ENCODE data around the gene ARL2BP. TPM values are rescaled to one million over a fixed set of nuclear protein-coding genes. Genes with fewer than 3 reads are reported as not detected.

The ARL2BP gene
- total RNA-seq, 1 experiment from 2014 or later: 10.6 TPM

DNA sequence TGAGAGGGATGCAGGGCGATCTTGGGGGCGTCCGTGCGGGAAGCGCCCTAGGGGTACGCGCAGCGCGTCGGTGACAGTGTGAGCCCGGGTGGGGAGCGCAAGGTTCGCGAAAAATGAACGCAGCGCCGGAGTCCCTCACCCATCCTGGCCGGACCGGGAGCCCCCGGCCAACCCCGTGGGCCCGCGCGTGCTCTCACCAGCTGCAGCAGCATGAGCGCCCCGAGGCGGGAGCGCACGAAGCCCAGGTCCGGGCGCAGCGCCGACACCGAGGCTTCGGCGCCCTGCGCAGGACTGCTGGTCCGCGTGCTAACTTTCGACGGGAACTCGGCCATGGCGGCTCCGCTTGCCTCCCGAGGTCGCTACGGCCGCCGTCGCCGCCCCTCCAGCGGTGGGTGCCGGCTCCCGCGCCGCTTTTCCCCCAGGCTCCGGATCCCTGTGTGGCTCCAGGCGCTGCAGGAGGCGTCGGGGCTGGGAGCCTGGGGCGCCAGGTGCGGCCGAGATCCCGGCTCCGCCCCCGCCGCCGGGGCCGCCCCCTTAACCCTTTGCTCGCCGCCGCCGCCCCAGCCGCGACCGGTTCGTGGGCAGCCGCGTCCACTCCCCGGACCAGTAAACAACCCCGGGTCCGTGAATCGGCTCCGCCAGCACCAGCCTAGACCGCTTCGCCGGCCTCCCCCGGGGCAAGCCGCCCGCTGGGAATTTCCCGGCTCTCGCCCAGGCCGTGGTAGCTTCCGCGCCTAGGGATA, 39.3 kb downstream of the ARL2BP start, which contains the start of gene PLLP (continued):
- TF ChIP-seq CREB1 (CRISPR knock-in tag; IDR thresholded peaks at IDR 0.05) (peak; percentile 90), CBFB (CRISPR knock-in tag; IDR thresholded peaks at IDR 0.05; ENCODE audit: low read depth) (peak; percentile 69; the same call in 1 of the 2 replicates), GRHL2 (CRISPR knock-in tag; IDR thresholded peaks at IDR 0.05; ENCODE audit: insufficient replicate concordance, severe bottlenecking) (no peak), TCF7 (CRISPR knock-in tag; IDR thresholded peaks at IDR 0.05; ENCODE audit: low read depth) (peak; percentile 87; the same call in 1 of the 2 replicates), ZNF121 (CRISPR knock-in tag; IDR thresholded peaks at IDR 0.05) (no peak), RORB (CRISPR knock-in tag; IDR thresholded peaks at IDR 0.05) (no peak), ZNF396 (CRISPR knock-in tag; IDR thresholded peaks at IDR 0.05; ENCODE audit: borderline replicate concordance) (no peak), ZNF423 (CRISPR knock-in tag; IDR thresholded peaks at IDR 0.05) (peak; percentile 26; the same call in 1 of the 2 replicates), SP1 (CRISPR knock-in tag; conservative IDR thresholded peaks at IDR 0.05) (peak; percentile 87), ESRRA (CRISPR knock-in tag; IDR thresholded peaks at IDR 0.05; ENCODE audit: borderline replicate concordance) (peak; percentile 75; the same call in 1 of the 2 replicates), JAZF1 (CRISPR knock-in tag; IDR thresholded peaks at IDR 0.05) (no peak), FOXJ3 (CRISPR knock-in tag; IDR thresholded peaks at IDR 0.05; ENCODE audit: borderline replicate concordance) (no peak), ZNF219 (CRISPR knock-in tag; IDR thresholded peaks at IDR 0.05; ENCODE audit: borderline replicate concordance) (peak; percentile 83; the same call in 1 of the 2 replicates), FOXP1 (CRISPR knock-in tag; IDR thresholded peaks at IDR 0.05; ENCODE audit: borderline replicate concordance) (peak; percentile 97), JUN (CRISPR knock-in tag; IDR thresholded peaks at IDR 0.05) (peak; percentile 93; the same call in 1 of the 2 replicates)
- TF ChIP-seq, protein P1, sequence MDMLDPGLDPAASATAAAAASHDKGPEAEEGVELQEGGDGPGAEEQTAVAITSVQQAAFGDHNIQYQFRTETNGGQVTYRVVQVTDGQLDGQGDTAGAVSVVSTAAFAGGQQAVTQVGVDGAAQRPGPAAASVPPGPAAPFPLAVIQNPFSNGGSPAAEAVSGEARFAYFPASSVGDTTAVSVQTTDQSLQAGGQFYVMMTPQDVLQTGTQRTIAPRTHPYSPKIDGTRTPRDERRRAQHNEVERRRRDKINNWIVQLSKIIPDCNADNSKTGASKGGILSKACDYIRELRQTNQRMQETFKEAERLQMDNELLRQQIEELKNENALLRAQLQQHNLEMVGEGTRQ (CRISPR knock-in tag; IDR thresholded peaks at IDR 0.05): peak; percentile 34; the same call in 1 of the 2 replicates
- TF ChIP-seq, protein P2, sequence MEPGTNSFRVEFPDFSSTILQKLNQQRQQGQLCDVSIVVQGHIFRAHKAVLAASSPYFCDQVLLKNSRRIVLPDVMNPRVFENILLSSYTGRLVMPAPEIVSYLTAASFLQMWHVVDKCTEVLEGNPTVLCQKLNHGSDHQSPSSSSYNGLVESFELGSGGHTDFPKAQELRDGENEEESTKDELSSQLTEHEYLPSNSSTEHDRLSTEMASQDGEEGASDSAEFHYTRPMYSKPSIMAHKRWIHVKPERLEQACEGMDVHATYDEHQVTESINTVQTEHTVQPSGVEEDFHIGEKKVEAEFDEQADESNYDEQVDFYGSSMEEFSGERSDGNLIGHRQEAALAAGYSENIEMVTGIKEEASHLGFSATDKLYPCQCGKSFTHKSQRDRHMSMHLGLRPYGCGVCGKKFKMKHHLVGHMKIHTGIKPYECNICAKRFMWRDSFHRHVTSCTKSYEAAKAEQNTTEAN (CRISPR knock-in tag; IDR thresholded peaks at IDR 0.05): peak; percentile 95
- TF ChIP-seq, protein P3, sequence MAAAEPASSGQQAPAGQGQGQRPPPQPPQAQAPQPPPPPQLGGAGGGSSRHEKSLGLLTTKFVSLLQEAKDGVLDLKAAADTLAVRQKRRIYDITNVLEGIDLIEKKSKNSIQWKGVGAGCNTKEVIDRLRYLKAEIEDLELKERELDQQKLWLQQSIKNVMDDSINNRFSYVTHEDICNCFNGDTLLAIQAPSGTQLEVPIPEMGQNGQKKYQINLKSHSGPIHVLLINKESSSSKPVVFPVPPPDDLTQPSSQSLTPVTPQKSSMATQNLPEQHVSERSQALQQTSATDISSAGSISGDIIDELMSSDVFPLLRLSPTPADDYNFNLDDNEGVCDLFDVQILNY (CRISPR knock-in tag; IDR thresholded peaks at IDR 0.05): peak; percentile 93
- TF ChIP-seq, protein P4, sequence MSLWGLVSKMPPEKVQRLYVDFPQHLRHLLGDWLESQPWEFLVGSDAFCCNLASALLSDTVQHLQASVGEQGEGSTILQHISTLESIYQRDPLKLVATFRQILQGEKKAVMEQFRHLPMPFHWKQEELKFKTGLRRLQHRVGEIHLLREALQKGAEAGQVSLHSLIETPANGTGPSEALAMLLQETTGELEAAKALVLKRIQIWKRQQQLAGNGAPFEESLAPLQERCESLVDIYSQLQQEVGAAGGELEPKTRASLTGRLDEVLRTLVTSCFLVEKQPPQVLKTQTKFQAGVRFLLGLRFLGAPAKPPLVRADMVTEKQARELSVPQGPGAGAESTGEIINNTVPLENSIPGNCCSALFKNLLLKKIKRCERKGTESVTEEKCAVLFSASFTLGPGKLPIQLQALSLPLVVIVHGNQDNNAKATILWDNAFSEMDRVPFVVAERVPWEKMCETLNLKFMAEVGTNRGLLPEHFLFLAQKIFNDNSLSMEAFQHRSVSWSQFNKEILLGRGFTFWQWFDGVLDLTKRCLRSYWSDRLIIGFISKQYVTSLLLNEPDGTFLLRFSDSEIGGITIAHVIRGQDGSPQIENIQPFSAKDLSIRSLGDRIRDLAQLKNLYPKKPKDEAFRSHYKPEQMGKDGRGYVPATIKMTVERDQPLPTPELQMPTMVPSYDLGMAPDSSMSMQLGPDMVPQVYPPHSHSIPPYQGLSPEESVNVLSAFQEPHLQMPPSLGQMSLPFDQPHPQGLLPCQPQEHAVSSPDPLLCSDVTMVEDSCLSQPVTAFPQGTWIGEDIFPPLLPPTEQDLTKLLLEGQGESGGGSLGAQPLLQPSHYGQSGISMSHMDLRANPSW (CRISPR knock-in tag; conservative IDR thresholded peaks at IDR 0.05; ENCODE audit: low read depth): no peak
- TF ChIP-seq, protein P5, sequence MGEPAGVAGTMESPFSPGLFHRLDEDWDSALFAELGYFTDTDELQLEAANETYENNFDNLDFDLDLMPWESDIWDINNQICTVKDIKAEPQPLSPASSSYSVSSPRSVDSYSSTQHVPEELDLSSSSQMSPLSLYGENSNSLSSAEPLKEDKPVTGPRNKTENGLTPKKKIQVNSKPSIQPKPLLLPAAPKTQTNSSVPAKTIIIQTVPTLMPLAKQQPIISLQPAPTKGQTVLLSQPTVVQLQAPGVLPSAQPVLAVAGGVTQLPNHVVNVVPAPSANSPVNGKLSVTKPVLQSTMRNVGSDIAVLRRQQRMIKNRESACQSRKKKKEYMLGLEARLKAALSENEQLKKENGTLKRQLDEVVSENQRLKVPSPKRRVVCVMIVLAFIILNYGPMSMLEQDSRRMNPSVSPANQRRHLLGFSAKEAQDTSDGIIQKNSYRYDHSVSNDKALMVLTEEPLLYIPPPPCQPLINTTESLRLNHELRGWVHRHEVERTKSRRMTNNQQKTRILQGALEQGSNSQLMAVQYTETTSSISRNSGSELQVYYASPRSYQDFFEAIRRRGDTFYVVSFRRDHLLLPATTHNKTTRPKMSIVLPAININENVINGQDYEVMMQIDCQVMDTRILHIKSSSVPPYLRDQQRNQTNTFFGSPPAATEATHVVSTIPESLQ (CRISPR knock-in tag; IDR thresholded peaks at IDR 0.05): no peak
- TF ChIP-seq, protein P6, sequence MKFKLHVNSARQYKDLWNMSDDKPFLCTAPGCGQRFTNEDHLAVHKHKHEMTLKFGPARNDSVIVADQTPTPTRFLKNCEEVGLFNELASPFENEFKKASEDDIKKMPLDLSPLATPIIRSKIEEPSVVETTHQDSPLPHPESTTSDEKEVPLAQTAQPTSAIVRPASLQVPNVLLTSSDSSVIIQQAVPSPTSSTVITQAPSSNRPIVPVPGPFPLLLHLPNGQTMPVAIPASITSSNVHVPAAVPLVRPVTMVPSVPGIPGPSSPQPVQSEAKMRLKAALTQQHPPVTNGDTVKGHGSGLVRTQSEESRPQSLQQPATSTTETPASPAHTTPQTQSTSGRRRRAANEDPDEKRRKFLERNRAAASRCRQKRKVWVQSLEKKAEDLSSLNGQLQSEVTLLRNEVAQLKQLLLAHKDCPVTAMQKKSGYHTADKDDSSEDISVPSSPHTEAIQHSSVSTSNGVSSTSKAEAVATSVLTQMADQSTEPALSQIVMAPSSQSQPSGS (CRISPR knock-in tag; IDR thresholded peaks at IDR 0.05; ENCODE audit: borderline replicate concordance, low read depth): peak; percentile 79; the same call in 1 of the 2 replicates
- TF ChIP-seq, protein P7, sequence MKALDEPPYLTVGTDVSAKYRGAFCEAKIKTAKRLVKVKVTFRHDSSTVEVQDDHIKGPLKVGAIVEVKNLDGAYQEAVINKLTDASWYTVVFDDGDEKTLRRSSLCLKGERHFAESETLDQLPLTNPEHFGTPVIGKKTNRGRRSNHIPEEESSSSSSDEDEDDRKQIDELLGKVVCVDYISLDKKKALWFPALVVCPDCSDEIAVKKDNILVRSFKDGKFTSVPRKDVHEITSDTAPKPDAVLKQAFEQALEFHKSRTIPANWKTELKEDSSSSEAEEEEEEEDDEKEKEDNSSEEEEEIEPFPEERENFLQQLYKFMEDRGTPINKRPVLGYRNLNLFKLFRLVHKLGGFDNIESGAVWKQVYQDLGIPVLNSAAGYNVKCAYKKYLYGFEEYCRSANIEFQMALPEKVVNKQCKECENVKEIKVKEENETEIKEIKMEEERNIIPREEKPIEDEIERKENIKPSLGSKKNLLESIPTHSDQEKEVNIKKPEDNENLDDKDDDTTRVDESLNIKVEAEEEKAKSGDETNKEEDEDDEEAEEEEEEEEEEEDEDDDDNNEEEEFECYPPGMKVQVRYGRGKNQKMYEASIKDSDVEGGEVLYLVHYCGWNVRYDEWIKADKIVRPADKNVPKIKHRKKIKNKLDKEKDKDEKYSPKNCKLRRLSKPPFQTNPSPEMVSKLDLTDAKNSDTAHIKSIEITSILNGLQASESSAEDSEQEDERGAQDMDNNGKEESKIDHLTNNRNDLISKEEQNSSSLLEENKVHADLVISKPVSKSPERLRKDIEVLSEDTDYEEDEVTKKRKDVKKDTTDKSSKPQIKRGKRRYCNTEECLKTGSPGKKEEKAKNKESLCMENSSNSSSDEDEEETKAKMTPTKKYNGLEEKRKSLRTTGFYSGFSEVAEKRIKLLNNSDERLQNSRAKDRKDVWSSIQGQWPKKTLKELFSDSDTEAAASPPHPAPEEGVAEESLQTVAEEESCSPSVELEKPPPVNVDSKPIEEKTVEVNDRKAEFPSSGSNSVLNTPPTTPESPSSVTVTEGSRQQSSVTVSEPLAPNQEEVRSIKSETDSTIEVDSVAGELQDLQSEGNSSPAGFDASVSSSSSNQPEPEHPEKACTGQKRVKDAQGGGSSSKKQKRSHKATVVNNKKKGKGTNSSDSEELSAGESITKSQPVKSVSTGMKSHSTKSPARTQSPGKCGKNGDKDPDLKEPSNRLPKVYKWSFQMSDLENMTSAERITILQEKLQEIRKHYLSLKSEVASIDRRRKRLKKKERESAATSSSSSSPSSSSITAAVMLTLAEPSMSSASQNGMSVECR (CRISPR knock-in tag; IDR thresholded peaks at IDR 0.05; ENCODE audit: borderline replicate concordance): peak; percentile 97
- TF ChIP-seq, protein P8, sequence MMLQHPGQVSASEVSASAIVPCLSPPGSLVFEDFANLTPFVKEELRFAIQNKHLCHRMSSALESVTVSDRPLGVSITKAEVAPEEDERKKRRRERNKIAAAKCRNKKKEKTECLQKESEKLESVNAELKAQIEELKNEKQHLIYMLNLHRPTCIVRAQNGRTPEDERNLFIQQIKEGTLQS (CRISPR knock-in tag; conservative IDR thresholded peaks at IDR 0.05): peak; percentile 87; the same call in 1 of the 2 replicates

Measured in WTC11 (cell line).